ENCODE results near the gene RASSF10.

The RASSF10 gene

DNA sequence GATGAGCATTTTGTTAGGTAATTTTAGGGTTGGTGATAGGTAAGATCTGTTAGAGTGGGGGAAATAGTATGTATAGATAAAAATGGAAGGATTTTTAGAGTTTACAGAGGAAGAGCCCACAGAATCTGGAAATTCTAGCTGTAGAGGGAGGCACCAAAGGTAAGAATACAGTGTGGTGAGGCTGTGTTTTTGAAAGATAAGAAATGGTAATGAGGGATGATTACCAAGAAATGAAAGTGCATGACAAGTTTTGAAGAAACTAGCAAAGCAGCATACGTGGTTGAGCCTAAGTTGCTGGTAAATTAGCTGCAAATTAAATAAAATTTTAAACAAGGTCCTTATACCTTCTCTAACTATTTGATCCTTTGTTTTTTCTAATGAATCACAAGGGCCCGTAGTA is 14.6 kb upstream of the RASSF10 start:
- FAIRE-seq = no peak

DNA sequence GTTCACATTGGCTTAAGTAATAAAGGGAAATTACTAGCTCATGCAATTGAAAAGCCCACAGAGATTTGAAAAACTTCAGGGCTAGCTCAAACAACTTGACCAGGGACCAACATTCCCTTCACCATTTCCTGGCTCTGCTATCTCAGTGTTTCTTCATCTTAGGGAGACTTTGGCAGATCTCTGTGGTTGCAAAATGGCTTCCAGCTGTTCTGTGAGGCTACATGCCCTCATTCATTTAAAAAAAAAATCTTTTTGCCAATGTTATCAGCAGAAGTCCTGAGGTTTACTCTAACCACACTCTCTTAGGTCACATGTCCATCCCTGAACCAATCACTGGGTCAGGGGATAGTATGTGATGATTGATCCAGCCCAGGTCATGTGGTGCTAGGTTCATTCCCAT is 13.9 kb upstream of the RASSF10 start:
- no peak for FAIRE-seq

DNA sequence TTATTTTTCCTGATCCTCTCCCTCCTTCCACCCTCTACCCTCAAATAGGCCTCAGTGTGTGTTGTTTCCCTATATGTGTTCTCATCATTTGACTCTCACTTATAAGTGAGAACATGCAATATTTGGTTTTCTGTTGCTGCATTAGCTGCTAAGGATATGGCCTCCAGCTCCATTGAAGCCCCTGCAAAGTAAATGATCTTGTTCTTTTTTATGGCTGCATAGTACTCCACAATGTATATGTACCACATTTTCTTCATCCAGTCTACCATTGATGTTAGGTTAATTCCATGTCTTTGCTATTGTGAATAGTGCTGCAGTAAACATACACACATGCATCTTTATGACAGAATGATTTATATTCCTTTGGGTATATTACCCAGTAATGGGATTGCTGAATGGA is 13.3 kb upstream of the RASSF10 start:
- FAIRE-seq = no peak

DNA sequence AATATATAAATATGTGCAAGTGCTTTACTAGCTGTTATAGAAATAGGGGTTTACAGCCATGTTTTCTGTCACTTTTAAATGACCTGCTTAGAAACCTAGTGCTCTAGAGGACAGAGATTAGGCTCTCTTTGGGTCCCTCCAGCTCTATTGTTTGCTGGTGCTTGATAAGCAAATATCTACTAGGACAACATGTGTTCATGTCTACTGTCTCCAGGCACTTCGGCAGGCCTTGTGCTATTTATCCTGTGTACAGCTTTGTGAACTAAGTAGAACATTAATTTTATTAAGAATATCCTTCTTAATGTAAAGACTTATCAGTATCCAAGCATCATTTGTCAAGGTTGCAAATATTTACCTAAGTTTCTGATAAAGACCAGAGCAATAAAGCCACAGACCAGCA is 11.9 kb upstream of the RASSF10 start:
- no peak for FAIRE-seq

DNA sequence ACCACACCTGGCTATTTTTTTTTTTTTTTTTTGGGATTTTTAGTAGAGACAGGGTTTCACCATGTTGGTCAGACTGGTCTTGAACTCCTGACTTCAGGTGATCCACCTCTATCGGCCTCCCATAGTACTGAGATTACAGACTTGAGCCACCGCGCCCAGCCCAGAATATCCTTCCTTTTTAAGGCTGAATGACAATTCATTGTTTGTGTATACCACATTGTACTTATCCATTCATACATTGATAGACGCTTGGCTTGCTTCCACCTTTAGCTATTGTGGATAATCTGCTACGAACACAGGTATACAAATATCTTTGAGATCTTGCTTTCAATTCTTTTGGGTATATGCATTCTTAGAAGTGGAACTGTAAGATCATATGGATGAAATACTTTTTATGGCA is 10.8 kb upstream of the RASSF10 start:
- FAIRE-seq = no peak

GRCh38 chr11:12999597-12999996 is 9.5 kb upstream of the RASSF10 start:
- no peak for FAIRE-seq

- no peak for FAIRE-seq
These were observed 9.0 kb upstream of the RASSF10 start for GRCh38 chr11:13000116-13000515.

GRCh38 chr11:13000721-13001120 is 8.4 kb upstream of the RASSF10 start:
- no peak for FAIRE-seq

DNA sequence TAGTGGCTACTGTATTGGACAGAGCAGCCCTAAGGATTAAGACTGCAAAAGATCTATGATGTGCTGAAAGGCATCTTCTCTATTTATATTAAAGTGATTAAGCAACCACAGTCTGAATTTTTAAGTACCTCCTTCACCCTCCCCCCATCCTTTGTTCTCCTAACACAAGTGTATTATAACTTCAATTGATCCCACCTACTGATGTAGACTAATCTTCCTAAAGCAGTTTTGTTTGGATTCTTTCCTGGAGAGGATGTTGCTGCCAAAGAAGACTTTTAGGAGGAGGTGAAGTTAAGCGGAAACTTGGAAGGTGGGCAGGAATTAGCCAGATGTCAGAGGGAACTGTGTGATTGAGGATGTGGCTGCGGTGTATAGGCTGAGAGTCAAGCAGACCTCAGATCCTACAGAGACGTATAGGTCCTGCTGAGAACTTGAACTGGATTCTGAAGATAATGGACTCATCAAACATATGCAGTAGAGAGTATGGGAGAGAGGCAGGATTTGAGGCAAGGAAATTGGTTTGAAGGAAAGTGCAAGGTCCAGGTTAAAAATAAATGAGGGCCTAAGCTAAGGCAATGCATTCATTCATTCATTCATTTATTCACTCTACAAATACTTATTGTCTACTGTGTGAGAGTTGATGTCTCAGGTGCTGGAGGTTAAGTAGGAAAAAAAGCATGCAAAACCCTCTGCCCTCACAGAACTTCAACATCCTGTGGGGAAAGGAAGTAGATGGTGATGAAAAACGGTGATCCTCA is 5.2 kb upstream of the RASSF10 start:
- no peak for FAIRE-seq

DNA sequence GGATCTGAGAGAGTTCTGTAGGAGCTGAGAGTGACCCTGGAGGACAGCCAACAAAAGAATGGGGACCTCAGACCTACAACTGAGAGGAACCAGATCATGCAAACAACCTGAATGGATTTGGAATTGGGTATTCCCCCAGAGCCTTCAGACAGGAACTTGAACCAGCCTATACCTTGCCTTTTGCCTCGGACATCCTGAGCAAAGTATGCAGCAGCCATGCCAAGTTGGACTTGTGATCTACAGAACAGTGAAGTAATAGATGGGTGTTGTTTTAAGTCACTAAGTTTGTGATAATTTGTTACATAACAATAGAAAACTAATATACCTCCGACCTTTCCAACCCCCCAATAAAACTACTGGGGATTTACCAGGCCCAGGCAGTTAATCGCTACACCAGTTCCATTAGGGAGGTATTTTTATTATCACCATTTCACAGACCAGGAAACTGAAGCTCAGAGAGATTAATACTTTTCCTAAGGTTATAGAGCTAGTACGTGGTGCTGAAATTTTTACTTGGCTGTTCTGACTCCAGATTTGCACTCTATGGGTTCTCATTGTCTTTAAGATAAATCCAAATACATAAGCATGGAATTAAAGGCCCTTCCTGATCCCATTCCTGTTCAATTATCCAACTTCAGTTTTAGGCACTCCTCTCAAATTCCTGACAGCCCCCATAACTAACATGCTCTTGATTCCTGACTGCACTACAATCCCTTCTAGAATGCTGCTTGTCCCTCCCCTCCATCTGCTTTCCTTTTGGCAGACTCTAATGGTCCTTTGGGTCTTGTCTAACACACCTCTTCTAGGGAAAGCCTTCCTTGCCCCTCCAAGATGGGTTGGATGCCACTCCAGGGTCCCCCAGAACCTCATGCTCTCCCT is 1.7 kb upstream of the RASSF10 start:
- FAIRE-seq = no peak

DNA sequence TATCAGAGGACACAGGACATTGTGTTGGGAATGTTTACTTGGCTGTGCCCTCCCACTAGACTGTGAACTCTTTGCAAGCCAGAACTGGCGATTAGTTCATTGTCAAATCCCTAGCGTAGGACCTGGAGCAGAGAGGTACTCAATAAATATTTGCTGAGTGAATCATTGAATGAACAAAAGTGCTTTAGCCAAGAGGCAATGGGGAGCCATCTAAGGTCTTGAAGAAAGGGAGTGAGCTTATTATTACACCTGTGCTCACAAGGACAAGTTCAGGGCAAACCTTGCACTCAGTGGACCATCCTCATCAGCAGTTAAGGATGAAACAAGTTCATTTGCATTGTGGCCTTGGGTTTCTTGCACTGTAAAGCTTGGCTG is 1.1 kb upstream of the RASSF10 start:
- FAIRE-seq = no peak

DNA sequence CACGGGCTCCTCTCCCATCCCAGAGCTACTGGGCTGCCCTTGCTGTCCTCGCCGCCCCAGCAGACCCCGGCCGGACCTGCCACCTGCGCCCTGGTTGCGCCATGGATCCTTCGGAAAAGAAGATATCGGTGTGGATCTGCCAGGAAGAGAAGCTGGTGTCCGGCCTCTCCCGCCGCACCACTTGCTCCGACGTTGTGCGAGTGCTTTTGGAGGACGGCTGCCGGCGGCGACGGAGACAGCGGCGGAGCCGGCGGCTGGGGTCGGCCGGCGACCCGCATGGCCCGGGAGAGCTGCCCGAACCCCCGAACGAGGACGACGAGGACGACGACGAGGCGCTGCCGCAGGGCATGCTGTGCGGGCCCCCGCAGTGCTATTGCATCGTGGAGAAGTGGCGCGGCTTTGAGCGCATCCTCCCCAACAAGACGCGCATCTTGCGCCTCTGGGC is 382 bp downstream of the RASSF10 start:
- FAIRE-seq = no peak

DNA sequence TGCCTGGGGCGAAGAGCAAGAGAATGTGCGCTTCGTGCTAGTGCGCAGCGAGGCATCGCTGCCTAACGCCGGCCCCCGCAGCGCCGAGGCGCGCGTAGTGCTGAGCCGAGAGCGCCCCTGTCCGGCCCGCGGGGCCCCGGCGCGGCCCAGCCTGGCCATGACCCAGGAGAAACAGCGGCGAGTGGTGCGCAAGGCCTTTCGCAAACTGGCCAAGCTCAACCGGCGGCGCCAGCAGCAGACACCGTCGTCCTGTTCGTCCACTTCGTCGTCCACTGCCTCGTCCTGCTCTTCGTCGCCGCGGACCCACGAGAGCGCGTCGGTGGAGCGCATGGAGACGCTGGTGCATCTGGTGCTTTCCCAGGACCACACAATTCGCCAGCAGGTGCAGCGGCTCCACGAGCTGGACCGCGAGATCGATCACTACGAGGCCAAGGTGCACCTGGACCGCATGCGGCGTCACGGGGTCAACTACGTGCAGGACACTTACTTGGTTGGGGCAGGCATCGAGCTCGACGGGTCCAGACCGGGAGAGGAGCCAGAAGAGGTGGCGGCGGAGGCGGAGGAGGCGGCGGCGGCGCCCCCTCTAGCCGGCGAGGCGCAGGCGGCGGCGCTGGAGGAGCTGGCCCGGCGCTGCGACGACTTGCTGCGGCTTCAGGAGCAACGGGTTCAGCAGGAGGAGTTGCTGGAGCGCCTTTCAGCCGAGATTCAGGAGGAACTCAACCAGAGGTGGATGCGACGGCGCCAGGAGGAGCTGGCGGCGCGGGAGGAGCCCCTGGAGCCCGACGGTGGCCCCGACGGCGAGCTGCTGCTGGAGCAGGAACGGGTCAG is 1.0 kb downstream of the RASSF10 start:
- FAIRE-seq = no peak

DNA sequence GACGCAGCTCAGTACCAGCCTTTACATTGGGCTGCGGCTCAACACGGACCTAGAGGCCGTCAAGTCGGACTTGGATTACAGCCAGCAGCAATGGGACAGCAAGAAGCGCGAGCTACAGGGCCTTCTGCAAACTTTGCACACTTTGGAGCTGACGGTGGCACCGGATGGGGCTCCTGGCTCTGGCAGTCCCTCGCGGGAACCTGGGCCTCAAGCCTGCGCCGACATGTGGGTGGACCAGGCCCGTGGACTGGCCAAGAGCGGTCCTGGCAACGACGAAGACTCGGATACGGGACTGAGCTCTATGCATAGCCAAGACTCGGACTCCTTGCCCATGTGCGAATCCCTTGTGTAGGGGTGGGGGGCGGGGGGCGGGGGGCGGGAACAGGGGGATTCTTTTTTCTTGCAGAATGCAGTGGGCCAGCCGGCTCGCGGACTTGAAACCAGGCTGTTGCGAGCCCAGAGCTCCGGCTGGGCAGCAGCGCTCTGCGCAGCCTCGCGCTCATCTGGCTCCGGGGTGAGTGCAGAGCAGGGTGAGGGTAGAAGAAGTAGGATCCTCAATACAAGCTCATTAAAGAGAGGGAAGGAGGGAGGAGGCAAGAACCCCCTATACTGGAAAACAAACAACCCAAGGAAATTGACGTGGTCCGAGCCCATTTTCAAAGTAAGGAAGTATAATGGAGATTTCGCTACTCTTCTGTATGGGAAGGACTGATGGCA is 1.8 kb downstream of the RASSF10 start:
- no peak for FAIRE-seq

- no peak for FAIRE-seq
These were observed 2.4 kb downstream of the RASSF10 start for GRCh38 chr11:13011466-13012055.

- no peak for FAIRE-seq
These were observed 3.0 kb downstream of the RASSF10 start for GRCh38 chr11:13012056-13012661.

GRCh38 chr11:13013054-13013488 is 4.0 kb downstream of the RASSF10 start:
- FAIRE-seq = no peak

DNA sequence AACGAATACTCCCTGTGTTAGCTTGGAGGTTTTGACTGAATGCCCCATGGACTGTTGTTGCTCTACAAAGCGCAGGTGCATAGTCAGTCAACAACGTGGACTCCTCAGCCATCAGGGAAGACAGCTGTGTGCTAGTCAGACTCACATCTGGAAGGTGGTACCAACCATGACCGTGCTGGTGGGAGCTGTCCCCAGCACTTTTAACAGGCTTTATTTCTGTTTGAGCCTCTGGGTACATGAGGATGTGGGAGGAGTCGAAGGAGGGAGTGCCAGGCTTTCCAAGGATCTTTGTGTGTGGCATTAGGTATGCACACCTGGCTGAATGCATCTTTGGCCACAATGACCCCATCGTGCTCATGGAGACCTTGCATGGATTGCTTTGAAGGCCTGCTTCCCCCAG is 6.6 kb downstream of the RASSF10 start:
- FAIRE-seq = no peak

DNA sequence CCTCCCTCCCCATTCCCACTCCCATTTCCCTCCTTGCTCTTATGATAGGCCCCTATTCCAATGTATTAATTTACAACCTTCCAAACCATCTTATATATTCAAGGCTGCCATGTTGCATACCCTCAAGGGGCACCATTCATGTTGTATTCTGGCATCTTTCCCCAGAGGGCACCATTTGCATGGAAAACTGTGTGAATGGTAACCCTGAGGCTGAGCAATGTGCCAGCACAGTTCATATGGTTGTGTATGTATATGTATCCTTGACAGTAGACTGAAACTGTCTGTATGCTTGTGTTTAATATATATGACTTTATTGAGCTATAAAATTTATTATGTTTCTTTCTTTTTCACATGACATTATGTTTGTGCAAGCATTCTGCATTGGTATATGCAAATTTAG is 7.3 kb downstream of the RASSF10 start:
- FAIRE-seq = no peak

DNA sequence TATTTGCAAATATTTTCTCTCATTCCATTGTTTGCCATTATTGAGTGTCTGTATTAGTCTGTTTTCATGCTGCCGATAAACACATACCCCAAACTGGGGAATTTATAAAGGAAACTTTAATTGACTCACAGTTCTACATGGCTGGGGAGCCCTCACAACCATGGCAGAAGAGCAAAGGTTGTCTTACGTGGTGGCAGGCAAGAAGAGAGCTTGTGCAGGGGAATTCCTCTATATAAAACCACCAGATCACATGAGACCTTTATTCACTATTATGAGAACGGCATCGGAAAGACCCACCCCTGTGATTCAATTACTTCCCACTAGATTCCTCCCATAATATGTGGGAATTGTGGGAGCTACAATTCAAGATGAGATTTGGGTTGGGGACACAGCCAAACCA is 10.2 kb downstream of the RASSF10 start:
- FAIRE-seq = no peak

DNA sequence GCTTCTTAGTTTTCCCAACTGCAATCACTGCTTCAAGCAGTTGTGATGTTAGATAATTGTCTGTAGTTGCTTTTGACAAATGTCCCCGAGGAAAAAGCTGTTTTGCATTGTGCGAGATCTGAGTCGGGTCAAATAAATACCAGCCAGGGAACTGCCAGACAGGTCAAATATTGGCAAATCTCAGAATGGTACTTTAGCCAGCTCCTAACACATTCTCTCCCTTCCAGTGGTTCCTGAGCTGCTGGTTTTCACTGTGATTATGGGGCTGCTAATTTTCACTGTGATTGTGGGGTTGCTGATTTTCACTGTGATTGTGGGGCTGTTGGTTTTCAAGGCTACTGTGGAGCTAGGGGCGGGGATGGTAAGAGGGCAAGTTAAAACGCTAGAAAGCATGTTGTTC is 14.3 kb downstream of the RASSF10 start:
- no peak for FAIRE-seq

DNA sequence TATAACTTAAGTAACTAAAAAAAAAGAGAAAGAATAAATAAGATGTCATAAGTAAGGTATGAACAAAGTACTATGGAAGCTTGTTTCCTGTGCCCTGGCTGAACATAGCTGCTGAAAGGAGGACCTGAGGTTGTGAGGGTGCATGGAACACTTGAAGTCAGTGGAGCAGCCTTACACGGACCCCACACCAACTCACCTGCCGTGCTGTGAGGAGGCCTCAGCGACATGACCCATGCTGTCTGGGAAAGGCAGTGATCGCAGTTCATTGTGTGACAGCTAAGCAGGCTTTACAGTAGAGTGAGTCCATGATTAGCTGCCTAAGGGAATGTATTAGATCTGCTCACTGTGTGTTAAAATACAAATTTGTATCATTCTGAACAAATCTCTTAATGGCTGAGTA is 17.6 kb downstream of the RASSF10 start:
- FAIRE-seq = no peak
